HL-60 (cell line): ENCODE data around the gene DPP6.

Experiments used
- GABPA ChIP-seq: IDR thresholded peaks from 2 replicates; pipeline ENCODE4 v1.6.1; 2012; ENCODE audit warnings: low read depth
- POLR2AphosphoS5 ChIP-seq: IDR thresholded peaks from 2 replicates; pipeline ENCODE4 v1.6.1; 2012; ENCODE audit warnings: low read depth
- REST ChIP-seq: IDR thresholded peaks from 2 replicates; pipeline ENCODE4 v1.6.1; 2012; ENCODE audit warnings: low read depth; ENCODE audit not compliant: insufficient replicate concordance
- SPI1 ChIP-seq: IDR thresholded peaks from 2 replicates; pipeline ENCODE4 v1.6.1; 2012; ENCODE audit warnings: low read depth, mild to moderate bottlenecking, borderline replicate concordance
- TF ChIP-seq, protein P1 (sequence below): IDR thresholded peaks from one replicate; pipeline ENCODE4 v1.5.1; 2011; ENCODE audit warnings: low read length, control low read depth, inconsistent platforms; ENCODE audit not compliant: insufficient read depth

DNA sequence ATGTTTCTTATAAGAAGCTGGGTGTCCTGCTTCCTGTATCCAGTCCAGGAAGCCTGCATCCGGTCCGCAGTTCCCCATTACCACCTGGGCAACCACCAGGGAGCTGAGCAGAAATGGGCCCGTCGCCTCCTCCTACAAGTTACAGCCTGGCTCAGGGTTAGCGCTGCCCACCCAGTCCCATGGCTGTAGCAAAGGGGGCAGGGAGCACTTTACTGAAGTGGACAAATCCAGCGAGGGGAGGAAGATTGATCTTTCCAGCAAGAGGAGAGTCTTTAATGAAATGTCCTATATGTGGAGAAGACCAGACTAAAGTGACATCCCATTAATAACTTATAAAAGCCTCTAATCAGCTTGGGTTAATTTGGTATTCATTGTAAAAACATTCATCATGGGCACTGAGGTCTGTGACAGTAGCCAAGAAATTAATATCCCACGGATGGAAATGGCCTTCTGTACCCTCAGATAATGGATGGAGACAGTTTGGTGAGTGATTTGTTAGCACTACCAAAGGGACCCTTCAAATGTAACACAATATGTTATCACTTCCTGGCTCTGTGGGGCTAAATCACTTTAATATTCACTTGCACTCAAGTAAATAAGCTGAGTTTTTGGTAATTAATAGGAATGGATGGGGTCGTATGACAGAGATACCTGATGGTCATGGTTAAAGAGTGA, 627.3 kb downstream of the DPP6 start:
- TF ChIP-seq, protein P1, sequence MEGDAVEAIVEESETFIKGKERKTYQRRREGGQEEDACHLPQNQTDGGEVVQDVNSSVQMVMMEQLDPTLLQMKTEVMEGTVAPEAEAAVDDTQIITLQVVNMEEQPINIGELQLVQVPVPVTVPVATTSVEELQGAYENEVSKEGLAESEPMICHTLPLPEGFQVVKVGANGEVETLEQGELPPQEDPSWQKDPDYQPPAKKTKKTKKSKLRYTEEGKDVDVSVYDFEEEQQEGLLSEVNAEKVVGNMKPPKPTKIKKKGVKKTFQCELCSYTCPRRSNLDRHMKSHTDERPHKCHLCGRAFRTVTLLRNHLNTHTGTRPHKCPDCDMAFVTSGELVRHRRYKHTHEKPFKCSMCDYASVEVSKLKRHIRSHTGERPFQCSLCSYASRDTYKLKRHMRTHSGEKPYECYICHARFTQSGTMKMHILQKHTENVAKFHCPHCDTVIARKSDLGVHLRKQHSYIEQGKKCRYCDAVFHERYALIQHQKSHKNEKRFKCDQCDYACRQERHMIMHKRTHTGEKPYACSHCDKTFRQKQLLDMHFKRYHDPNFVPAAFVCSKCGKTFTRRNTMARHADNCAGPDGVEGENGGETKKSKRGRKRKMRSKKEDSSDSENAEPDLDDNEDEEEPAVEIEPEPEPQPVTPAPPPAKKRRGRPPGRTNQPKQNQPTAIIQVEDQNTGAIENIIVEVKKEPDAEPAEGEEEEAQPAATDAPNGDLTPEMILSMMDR, result no peak
- TF ChIP-seq POLR2AphosphoS5 (no peak), REST (no peak), GABPA (no peak), SPI1 (no peak)
